NOMO-1 (cell line): ENCODE measurements around the gene ABCA1.

ENCODE experiments used
- DNase-seq, 2 experiments: peaks; one replicate each; lab custom pipeline; 2025; ENCODE audit not compliant: unreplicated experiment in 2 of 2; lab: John Stamatoyannopoulos, UW

The ABCA1 gene

DNA sequence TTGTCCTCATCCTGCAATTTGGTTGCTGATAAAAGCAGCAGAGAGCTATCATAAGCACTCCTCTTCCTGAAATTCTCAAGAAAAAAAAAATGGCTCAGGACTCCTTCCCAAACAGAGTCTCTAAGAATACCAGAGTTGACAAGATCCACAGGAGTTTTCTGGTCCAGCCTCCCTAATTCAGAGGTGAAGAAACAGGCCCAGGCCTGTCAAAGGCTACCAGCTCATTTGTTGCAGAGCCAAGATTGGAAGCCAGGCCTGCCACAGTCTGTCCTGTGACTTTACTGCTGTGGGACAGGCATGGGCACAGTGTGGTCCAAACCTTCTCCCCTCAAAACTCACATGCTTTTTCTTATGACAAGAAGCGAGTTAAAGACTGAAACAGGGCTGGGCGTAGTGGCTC lies 122.5 kb downstream of the ABCA1 start:
- DNase-seq = no peak

DNA sequence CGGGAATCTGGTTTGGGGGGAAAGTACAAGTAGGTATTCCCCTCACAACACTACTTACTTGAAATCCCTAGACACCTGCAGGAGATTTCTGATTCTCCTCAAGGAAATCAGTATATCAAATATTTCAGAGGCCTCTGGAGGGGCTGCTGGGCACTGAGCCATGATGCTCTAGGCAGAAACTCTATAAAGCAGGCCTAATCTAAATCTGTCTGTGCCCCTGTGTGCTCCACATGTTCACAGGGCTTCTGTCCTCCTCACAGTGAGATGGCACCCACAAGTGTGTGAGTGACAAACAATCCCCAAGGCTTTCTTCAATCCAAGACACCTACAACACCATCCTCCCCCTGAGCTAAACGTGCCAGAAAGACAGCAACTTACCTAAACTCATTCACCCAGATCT lies 125.0 kb downstream of the ABCA1 start:
- no peak for DNase-seq

DNA sequence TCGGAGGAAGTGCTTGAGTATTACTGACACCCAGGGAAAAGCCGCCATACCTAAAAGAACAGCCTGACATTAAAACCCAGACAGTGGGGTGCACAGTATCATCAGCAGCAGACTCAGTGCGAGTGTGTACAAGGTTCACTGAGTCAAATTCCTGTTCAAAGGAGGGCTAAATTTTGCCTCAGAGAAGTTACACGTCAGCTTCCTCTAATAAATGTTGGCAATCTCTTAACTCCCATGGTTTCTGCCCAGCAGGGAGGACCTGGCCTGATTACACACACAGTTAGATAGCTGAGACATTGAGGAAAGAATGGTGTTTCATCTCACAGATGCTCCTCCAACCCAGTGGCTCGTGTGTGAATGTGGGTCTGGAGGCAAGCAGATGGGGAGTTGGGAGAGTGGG lies 125.8 kb downstream of the ABCA1 start:
- DNase-seq = no peak

DNA sequence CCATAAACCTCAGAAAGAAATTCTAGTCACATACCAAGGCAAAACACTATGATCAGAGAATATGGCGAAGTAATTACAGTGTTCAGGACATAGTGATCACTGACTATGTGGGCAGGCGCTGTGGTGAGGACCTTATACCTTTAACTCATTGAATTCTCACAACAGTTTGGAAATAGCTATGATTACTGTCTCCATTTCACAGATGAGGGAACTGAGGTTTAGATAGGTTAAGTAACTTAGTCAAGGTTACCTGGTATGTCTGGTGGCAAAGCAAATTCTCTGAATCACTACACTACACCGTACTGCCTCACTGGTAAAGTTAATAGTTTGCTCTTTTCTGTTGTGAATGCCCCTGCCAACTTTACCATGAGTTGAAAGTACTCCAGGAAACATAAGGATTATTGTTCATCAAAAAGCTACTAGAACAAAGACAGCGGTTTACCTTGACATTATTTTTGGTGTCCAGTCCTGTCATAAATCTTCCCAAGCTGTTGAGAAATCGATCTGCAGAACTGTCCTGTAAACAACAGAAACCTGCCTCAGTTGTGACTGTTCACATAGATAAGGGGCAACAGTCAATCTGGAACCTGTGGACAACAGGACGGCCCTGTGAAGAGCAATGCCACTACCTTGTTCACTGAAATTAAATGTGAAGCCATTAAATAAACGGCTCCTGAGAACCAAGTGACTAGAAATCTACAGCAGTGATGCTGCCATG lies 127.7 kb downstream of the ABCA1 start:
- DNase-seq = no peak

DNA sequence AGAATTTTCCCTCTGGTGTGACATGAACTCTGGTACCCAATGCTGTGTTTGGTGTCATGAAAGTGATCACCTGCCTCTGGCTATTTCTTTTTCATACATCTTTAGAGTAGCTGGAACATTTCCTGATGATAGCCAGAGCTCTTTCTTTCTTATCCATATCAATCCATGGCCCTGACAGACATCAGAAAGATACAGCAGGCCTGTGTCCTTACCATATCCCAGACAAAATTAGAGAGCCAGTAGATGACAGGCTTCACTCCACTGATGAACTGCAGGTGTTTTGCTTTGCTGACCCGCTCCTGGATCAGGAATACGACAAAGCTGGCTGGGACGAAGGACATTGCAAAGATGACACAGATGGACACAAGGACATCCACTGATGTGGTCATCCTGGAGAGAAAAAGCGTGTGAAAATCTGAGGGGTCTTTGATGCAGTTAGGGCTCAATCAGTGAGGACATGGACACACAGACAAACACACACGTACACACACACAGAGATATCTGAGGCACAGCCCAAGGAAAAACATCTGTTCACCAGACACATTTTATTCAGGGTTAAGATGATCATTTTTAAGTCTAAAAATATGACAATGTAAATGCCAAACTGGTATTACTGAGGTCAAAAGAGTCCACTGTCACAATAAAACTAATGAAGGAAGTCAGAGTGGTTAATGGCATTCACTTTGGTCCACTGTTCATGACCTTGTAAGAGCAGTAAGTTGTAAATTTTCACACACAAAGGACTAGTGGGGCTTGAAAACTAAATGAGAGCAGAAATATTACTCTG lies 129.6 kb downstream of the ABCA1 start:
- no peak for DNase-seq

DNA sequence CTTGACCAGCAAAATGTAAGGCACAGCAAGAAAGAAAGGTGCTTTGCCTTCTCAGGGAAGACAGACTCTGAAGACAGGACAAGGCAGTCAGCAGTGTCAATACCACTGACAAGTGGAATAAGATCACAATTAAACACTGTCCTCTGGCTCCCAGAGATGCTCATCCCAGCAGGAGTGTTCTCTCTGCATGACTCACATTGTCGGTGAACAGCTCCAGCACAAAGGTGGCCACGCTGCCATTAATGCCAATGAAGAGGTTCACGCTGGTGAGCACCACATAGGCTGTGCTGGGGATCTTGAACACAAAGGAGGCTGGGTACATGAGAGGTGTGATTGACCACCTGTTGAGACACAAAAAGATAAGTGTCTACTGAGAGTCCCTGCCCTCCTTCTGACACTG lies 132.1 kb downstream of the ABCA1 start:
- no peak for DNase-seq

DNA sequence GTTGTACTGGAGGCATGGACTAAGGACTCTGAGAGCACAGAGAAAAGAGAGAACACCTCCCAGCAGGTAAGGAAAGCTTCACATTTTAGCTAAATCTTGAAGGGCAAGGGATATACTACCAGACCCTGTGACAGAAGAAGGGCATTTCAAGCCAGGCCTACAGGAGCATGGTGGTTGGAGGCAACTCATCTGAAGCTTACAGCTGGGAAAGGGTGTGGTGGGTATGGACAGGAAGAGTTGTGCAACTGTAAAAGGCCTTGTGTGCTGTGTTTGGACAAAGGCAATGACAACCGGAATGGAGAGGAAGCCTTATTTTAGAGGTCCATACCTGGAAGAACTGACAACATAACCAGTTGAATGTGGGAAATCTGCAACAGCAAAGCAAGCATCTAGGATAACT lies 132.9 kb downstream of the ABCA1 start:
- peak; percentile 71 to 87 for DNase-seq

DNA sequence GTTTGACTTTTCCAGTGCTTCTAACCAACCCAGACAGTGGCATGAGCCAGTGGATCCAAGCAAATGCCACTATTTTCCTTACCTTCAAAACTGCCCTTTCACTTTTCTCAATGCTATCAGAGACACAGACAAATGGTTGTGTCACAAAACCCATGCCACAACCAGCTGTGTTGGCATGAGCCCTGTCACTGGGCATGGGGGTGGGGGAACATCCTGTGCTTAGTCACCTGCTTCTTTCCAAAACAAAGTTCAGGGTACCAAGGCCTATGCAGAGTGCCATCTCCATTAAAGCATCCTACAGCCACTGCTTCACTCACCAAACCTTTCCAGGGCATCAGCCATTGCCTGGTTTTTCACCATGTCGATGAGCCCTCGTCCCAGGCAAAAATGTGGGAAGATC lies 133.9 kb downstream of the ABCA1 start:
- DNase-seq = no peak

DNA sequence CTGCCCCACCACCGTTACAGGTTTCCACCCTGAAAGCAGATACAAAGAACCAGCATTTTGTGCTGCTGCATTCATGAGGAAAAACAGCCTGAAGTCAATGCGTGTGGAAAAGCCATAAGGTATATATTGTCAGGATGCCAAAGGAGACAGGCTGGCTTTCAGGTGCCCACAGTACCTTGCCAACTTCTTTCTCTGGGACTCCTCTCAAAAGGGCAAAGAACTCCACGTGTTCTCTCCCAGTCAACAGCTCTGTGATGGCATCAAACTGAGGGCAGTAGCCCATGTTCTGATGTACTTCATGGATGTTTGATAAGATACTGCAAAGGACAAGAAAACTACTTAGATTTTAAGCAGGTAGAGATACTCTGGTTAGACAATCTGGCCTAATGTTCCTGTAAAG lies 139.7 kb downstream of the ABCA1 start:
- no peak for DNase-seq

DNA sequence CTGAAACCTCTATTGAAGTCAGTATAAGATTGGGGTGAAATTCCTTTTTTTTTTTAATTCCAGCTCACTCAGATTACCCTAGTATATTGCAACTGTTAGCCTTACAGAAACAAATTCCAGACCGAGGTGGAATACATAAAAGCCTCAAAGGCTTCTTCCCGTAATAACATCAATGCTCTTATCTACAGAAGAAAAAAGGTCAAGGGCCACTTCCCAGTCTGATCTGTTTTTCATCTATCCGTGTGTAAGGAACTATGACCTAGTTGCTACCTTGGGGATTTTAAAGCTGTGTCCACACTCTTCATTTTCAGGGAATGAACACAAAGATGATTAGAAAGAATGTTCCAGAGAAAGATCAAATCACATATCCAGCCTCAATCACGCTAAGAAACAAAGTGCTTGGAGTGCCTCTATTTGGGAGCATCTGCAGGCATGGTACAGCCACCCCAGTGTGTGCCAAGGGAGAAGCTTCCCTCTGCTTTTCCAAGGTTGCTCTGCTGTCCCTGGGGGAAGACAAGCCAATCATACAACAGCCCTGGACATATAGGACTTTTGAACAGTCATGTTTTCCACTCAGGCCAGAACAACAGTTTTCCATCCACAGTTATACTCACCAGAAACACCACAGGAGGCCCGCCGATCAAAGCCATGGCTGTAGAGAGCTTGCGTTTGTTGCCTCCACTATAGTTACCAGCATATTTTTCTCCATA lies 140.5 kb downstream of the ABCA1 start:
- DNase-seq = no peak

DNA sequence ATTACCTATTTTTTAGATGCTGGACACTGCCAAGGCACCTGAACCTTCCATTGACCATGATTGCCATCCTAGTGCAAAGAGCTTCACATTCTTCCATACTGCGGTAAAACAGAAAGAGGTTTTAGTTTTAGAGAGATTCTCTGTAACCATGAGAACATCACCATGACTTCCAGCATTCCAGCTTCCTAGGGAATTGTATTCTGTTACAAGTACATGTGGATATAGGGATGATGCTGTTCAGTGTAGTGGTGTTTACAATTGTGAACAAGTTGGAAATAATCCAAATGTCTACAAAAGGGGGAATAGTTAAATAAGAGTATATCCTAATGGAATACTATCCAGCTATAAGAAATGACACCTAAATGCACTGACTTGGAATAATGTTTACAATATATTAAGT lies 141.7 kb downstream of the ABCA1 start:
- DNase-seq = no peak

DNA sequence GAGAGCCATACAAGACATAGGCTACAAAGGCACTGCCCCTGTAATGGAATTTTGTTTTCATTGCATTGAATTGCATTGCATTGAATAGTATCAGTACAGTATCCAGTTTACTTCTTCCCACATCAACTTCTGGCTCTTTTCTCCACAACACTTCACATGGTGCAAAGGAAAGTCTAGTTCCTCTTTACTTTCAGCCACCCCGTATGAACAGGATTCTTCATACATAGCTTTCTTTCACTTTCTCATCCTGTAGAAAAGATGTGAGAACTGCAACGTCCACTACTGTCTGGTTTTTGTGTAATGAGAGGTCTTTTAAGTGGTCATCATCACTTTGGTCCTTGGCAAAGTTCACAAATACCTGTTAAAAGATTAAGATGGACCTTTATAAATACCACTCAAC lies 143.9 kb downstream of the ABCA1 start:
- peak in 1 of 2 experiments; percentile 76 for DNase-seq

DNA sequence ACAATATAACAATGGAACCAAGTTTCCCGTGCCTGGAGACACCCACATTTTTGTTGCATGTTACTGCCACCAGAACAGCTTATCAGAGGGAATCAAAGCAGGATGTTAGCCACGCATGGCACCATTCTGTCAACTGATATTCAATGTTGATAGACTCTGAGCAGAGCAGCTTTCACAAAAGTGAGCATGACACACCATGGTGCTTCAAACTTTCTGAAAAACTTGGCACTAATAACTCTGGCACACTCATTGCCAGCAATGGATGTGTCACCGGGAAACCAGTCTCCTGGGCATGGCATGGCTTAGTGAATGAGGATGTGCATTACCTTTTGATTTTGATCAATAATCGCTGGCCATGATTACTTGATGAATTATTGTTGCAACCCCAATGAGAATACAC lies 144.4 kb downstream of the ABCA1 start:
- DNase-seq = no peak

DNA sequence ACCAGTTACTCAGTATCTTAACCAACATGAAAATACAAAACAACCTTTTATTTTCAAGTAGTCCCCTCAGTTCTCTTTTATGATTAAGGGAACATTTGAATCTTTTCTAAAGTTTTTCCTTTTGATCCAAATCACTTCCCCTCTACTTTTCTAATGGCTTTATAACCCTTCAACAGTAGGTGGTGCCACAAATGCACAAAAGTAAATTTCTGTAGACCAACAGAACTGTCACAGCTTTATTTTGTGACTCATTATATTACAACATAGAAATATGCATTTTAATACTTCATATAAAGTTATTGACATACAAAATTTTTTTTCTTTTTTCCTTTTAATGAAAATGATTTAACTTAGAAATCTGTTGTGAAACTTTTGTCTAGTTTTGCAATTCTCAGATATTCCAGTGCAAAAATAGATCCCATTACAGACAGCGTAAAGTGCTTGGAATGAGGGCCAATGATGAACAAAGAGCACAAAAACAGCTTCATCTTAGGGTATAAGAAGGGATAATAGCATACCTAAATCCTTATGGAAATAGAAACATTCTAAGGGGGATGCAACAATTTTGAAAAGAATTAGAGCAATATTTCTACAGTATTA lies 147.1 kb downstream of the ABCA1 start:
- DNase-seq = peak; percentile 52 to 84

DNA sequence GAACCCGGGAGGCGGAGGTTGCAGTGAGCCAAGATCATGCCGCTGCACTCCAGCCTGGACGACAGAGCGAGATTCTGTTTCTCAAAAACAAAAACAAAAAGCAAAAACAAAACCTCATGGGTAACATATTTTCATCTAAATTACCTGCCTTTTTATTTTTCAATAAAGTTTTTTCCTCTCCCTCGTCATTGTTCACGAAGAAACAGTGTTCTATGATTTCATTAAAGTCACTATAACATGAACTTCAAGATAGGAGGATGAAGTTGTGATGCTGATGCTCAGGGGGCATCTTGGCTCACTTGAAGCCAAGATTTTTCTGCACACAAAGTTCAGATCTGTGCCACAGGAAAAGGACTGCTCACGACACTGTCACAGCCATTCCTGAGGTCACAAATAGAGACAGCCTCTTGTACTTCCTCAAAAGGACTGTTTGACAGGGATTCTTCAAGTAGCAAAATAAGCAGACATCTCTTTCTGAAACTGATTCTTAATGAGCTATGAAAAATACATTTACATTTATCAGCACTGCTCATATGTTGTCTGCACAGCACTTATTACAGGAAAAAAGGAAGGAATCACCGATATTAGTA lies 147.9 kb downstream of the ABCA1 start:
- DNase-seq = peak in 1 of 2 experiments; percentile 42

DNA sequence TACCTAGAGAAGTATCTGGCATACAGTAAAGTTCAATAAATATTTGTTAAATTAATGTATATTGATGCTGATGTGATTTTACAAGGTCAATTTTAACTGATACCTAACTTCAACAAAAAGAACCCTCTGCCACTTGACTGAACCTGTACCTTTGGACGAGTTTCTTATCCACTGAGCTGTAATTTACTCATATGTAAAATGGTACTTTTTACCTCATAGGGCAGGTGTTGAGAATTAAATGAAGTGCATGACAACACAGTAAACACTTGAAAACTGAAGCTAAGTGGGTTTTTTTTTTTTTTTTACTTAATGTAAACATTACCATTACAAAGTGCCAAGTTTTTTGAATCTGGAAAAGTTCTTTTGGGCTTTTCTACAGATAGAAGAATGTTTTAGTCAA lies 148.6 kb downstream of the ABCA1 start:
- DNase-seq = no peak

DNA sequence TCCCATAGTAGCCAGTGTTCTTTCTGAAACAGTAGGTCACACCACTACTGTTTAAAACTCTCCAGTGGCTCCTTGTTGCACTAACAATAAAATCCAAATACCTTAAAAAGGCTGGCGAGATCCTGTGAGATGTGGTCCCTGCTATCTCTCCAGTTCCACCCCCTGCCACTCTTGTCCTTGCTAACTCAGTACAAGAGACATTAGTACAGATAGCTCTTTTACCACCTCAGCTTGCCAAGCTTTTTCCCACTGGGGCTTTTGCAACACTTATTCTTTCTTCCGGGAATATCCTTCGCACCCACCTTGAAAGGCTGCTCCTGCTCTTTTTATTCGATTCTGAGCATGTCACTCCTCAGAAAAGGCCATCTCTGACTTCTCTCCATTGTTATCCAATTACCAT lies 149.2 kb downstream of the ABCA1 start:
- DNase-seq = no peak

DNA sequence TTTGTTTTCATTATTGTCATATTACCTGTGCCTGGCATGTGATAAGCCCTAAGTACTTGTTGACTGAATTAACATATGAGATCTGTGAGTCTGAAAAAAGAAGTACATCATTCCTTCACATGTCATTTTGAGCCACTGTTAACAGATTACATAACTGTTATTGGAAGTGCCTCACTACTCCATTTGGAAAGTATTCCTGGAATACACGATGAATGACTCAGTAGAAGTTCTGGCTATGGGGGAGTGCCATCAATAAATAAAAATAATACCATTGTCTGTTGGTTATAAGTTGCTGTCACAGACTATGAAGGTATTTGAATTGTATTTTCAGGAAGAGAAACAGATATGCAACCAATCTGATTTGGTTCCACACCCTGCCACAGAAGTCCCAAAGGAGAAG lies 151.2 kb downstream of the ABCA1 start:
- no peak for DNase-seq

DNA sequence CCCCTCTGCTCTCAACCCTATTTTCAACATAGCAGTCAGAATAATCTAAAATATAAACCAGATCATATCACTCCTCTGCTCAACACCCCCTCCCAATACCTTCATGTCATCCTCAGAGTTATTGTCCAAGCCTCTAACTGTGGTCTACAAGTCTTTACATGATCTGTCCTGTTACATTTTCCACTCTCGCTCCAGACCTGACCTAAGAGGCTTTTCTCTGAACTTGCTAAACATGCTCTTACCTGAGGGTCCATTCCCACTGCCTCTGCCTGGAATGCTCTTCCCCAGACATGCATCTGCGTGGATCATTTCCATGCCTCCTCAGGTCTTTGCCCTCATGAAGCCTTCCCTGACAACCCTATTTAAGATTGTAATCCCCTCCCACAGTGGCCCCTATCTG lies 152.0 kb downstream of the ABCA1 start:
- DNase-seq = no peak

DNA sequence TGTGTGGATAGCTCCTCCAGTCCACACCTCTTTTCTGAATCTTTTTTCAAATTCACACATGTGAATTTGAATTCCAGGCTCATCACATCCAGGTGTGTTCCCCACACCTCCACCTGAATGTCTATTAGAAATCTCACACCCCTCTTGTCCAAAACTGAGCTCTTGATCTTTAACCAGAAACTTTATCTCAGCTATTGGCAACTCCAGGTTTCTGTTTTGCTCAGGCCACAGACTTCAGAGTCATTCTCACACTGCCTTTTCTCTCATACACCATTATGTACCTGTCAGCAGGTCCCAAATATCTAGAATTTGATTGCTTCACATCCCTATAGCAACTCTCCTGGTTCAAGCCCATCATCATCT lies 152.4 kb downstream of the ABCA1 start:
- DNase-seq = no peak
